Measurements from ENCODE around the gene IGF2.

Gene IGF2

DNA sequence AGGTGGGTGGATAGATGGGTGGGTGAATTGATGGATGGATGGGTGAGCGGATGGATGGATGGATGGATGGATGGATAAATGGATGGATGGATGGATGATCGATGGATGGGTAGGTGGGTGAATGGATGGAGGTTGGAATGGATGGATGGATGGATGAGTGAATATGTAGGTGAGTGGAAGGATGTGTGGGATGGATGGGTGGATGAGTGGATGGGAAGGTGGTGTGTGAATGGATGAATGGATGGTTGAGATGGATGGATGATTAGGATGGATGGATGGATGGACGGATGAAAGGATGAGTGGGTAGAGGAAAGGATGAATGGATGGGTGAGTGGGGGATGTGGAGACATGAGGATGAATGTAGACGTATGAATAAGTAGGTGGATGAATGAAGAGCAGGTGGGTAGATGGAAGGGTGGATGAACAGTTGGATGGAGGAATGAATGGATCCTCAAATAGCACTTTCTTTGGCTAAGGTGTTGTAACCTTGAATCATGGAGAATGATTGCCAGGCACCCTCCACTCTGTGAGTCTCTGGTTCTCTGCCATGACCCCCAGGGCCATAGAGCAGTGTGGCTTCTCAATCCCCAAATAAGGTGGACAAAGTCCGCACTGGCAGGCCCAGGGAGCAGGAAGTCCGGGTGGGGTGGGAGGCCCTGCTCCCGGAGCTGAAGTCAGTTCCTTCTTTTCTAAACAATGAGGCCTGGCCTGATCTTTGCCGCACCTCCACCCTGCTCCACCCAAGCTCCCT lies 36.9 kb downstream of the IGF2 start:
- DNase-seq: no peak

DNA sequence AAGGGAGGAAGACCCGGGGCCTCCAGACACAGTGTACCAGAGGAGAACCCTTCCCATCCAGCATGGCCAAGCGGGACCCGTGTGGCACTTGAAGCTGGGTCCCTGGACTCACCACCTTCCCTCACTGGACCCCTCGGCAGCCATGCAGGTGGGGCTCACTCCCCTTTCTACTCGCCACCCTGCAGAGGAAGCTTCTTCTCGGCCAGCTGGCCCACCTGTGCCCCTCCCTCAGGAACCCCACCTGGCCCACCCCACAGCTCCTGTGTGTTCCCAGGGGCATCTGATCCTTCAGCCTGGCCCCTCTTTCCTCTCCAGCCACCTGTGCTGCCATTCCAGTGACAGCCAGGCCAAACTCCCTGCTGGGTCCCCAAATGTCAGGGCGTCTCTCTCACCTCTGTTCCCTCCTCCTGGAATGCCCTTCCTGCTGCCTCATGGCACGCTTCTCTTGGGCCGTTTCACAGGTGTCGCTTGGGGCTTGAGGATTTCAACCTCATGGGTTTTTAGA lies 38.0 kb downstream of the IGF2 start:
- no peak for DNase-seq

DNA sequence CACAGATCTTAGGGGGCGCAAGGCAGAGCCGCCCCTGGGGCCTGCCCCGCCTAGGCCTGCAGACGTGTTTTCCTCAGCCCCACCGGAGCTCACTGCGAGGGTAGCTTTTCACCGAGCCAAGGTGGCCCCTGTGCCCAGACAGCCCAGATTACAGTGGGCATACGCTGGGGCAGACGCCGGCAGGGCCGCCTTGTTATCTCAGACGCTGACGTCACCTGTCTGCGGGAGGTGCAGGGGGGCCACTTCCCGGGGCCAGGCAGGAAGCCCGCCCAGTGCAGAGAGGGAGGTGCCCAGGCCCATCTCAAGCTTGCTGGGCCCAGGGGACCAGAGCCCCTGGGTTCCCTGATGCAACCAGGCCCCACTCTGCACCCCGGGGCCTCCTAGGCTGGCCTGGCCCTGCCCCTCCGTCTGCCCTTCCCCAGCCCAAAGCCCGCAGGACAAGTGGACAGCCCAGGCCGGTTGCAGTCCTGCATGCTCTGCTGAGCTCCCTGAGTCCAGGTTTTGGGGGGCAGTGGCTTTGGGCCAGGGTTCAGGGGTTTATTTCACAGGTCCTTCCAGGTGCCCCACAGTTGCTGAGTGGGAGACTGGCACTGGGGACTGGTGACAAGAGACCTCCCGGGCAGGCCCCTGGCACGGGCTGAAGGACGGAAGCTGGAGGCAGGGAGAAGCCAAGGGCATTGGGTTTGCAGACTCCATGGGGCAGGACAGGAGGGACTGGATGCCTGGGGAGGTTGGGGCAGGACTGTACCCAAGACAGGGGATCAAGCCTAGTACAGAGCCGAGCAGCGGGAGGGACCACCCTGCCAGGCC lies 38.6 kb downstream of the IGF2 start:
- no peak for DNase-seq

DNA sequence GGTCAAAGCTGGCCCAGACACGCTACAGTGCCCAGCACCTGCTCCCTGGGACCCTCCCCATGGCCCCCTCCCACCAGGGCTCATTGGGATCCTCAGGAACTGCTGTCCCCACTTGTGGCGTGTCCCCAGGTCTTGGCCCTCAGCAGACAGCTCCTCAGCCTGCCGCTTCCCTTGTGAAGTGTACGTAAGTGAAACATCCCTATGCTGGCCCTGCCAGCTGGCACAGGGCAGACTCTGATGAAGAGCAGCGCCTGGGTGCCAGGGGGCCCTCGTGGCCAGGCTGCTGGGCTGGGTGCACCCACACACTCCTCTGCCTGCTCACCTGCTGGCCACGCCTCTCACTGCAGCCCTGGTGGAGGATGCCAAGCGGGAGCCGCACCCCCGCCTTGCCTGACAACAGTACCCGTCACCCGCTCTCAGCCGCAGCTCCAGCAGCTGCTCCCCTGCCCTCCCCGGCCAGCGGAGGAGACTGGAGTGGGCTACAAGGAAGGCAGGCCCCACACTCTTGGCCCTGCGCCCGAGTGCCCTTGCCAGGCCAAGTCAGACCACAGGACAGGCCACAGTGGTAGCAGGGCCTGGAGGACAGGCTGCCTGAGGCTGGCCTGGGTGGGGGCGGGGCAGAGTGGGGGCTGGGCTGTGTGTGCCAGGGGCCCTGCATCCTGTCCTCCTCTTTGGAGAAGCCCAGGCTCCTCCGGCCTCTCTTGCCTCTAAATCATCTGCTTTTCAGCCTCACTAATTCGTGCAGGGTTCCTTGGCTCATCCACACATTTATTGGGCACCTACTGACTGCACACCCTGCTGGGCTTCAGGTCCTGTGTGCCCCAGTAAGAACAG lies 39.5 kb downstream of the IGF2 start:
- DNase-seq: no peak

DNA sequence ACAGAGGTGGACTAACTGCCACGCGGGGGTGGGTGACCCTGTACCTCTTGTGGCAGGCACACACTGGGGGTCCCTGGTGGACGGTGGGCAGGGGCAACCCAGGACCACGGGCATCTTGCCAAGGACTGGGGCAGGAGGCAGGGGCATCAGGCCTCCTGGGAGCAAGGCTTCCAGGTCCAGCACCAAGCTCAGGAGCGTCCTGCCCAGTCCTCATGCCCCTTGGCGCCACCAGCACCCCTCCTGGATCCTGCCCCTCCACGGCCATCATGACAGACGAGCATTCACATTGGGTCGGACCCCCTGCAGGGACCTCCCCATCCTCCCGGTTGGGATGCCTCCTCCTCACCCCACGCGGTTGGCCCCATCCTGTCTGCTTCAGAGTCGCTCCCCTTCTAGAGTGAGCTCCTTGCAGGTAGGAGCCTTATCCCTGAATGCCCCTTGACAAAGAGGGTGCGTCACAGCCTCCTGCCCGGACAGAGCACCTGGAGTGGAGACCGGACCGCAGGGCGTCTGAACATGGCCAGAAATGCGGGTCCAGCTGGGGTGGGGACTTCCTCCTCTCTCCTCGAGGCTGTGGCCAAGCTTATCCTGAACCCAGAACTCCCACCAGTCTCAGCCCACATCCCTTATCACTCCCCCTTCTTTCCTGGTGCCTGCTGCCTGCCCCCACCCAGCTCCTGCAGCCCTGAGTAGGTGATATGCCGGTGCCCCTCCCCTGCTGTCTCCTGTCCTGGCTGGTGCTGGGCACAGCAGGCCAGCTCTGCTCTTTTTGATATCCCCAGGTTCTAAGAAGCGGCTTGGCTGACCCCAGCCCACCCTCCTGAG lies 40.3 kb downstream of the IGF2 start:
- DNase-seq: no peak

DNA sequence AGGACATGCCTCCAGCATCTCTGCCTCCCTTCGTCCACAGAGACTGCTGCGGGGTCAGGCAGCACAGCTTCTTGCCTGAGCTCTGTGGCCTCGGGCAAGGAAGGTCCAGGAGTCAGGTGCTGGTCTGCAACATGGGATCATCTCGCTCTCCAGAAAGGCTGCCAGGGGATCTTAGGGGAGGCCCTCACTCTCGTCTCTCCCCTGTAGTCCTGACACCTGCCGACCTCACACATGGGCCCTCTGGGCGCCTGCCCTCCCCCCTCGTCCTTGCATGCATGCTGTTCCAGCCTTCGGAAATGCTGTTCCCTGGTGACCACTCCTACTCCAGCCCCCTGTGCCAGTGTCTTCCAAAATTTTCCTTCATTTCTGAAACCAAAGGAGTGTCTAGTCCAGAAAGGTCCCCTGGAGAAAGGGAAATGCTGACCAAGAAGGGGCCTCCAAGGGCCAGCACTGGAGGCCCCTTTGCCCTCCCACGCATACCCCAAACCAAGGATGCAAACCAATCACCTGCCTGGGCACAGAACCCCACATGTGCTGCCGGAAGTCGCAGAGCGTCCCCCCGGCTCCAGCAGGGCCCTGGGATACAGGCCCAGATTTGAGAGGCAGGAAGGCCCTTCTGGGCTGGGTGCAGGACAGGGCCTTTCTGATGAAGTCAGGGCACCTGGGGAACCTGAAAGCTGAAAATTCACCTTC lies 41.0 kb downstream of the IGF2 start:
- no peak for DNase-seq

DNA sequence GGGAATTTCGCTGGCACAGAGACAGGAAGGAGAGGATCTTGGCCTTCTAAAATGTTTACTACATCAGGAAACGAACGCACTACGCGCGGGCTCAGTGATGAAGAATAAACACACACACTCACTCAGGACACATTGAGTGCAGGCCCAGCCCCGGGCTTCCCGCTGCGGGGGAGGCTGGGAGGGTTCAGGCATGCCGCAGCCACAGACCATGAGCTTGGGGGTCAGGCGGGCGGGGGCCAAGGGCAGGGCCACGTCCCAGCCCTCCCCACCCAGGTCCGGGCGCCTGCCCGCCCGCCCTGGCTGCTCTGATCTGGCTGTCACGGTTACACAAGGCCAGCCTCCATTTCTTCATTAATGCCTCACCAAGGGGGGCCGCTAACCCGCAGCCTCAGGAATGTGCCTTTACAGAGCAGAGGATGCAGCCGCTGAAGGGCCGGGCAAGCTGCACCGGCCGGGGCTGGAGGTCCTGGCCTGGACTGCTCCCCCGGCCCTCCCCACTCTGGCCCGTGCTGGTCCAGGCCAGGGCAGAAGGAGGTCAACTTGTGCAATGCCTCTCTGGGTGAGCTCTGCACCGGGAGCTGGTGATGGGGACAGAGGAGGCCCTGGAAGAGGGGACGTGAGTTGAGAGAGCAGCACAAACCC lies 41.7 kb downstream of the IGF2 start:
- no peak for DNase-seq

DNA sequence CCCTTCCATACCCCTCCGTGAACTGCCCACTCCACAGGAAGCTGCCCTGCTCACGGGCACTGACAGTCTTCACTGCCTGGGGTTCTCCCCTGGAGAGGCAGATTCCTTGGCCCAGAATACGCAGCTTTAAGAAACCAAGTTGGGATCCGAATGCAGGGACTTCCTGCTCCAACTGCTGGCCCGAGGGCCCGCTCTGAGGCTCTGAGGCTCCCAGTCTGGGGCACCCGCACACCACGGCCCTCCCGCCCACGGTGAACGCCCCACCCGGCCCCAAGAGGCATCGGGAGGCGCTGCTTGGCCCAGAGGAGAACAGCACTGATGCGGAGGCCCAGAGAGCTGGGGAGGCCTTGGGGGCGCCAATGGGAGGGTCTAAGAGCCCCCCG lies 42.3 kb downstream of the IGF2 start:
- no peak for DNase-seq

DNA sequence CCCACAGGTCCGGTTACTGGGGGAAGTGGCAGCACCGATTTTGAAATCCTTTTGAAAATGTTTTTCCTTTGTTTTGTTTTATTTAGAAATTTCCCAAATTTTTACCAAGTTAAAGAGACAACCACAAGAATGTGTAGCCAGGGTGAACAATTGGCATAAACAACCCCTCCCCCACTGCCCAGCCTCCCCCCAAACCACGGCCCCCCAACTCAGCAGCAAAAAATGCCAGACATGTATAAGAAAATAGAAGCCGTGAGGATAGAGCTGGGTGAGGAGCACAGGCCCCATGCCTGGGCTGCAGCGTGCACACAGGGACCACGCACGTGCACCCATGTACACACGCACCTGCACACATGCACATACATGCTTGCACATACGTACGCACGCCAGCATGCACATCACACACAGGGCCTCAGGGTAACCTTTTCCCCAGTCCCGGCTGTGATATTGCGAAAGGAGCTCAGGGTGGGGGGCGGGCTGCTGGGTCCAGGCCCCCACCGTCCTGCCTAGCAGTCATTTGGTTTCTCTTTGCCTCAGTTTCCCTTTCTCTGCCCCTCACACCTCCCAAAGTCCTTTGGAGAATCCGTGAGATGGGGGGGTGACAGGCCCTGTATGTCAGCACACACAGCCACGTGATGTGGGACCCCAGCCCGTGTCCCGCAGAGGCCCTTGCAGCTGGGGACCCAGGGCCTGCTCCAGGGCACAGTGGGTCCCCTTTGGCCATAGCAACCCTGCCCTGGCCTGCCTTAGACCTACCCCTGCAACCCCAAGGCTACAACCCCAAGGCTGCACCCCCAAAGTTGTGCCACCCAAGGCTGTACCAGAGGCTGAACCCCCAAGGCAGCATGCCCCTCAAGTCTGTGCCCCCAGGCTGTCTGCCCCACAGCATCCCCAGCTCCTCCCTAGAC lies 42.9 kb downstream of the IGF2 start:
- DNase-seq: no peak

DNA sequence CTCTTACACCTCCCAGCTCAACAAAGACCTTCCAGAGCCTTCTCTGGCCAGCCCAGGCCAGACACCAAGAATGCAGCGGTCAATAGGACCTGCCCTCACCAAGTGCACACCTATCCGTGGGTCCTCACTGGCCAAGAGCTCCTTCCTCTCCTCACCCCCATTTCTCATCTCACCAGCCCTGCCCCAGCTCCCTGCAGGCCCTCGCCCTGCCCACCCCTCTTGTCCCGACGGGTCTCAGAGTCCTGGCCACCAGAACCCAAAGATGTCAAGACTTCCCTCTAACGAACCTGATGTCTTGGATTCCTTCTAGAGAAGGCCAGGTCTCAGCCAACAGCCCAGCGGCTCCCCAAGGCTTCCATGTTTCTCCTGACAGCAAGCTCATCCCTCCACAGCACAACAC lies 43.6 kb downstream of the IGF2 start:
- no peak for DNase-seq

DNA sequence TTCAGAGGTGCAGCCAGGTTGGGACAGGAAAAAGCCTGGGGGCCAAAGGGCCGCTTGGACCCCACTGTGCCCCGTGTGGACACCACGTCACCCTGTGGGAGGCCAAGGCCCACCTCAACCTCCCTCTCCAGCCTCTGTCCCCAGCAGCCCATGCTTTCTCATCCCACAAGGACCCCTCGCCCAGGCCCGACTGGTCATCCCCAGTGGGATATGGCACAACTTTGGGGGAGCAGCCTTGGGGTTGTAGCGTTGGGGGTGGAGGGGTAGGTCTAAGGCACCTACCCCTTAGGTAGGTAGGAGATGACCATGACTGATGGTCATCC lies 44.0 kb downstream of the IGF2 start:
- no peak for DNase-seq

DNA sequence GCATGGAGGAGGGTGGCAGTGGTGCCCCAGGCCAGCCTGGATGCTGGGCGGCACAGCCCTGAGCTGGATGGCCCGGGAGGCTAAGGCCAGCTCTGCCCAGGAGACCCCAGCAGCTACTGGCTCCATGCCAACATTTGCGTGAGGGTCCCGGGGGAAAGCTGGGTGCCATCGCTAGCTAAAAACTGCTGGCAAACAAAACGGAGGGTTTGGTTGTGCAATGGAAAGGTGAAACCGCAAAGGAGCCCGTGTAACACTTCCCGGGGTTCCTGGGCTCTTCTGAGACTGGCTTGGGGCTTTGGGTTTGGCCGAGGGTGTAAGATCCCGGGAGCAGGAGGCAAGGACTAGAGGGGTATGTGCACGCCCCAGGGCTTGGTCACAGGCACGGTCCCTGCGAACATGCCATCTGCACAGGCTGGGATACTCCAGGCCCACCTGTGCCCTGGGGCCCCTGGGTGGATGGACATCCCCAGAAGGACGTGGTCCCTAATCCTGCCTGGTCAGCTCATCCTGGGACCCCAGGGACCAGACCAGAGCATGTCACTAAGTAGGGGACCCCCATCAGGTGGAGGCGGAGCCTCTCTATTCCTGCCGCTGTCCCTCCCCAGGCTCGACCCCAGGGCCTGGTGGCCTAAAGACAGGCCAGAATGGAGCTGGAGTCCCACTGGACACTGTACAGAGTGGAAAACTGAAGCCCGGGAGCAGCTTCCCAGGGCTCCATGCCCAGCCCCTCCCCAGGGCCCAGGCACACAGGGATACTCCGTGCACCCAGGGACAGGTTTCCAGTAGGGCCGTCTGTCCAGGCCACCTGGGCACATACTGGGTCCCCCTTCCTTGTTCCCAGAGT lies 44.6 kb downstream of the IGF2 start:
- no peak for DNase-seq

DNA sequence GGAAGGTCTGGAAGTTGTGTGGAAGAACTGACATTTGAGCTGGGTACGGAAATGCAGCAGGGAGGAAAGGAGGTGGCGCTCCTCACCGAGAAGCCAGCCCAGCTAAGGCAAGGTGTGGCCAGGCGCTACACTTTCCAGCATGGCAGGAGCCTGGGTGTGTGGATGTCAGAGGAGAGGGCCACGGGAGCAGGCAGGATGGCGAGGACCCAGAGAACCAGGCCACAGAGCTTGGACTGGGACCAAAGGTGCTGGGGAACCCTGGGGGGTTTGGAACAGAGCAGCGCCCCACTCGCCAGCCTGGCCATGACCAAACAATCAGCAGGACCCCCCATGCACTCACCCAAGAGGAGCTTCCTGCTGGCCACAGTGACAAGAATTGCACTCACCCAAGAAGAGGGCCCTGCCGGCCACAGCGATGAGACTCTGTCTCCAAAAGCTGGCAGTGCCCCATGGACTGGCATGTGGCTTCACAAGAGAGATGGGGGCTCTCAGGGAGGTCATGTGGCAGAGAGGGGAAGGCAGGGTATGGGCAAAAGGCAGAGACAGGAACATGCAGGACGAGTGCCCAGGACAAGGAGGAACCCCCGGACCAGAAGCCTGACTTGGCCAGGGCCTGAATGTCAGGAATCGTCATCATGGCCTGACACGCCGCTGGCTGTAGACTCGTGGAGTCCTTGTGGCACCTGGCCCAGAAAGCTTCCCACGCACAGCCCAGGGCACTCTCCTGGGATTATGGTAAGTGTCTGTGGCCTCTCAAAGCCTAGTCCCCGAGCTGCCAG lies 45.4 kb downstream of the IGF2 start:
- no peak for DNase-seq

DNA sequence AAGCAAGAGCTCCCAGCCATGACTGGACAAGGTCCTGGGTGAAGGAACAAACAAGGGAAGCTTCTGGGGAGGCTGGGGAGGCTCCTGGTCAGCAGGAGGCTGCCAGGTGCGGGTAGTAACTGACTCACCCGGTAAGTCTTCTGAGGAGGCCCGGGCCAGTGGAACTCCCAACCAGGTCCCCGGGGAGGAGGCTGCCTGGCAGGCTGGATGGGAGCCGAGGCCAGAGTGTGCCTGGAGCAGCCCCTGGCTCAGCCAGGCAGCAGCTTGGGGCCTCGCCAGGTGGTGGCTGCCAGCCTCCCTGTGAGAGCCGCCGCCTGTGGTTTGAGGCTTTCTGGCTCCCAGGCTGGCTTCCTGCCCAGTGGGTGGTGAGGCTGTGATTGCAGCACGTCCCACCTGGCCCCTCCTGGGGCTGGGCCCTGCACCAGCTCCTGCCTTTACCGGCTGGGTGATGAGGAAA lies 46.2 kb downstream of the IGF2 start:
- DNase-seq: peak; percentile 60

DNA sequence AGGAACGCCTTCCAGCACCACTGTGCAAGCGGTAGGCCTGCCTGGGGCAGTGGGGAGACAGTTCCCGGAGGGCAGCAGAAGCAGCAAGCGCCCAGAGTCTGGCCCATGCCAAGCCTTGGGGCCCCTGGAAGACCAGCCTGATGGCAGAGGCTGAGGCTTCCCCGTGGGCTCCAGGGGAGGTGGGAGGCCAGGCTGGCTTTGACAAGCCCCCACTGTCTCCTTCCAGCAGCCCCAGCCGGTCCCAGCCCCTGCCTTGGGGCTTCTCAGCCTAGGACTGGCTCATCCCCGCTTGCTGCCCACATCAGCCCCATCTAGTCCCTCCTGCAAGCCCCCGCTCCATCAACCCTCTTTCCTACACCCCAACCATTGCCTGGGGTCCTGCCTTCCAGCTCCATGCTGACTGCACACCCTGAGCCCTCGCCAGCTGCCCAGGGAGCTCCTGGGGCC lies 46.7 kb downstream of the IGF2 start:
- no peak for DNase-seq

DNA sequence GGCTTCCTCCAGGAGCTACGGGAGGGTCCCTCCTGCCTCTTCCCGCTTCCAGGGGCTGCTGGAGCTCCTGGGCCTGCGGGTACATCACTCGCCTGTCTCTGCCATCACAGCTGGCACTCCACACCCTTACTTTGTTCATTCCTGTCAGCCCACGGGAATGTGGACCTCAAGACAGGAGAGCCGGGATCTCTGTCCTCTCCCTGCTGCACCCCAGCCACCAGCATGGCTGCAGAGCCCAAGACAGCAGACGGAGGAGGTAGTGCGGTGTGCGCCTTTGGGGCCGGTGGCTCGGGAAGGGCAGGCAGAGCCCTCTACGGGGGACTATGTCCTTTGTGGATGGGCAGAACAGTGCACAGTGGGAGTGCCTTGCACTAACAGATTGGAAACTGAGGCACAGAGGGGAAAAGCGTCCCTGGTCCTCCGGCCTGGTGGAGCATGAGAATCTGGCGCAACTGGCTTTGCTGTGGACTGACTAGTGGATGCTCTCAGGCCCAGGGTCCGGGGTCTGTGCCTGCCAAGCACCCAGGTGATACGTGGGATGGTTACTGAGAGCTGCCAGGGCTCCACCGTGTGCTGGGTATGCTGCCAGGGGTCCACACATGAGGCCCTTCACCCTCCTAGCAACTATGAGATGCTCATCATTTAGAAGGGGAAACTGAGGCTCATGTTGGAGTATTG lies 47.3 kb downstream of the IGF2 start:
- no peak for DNase-seq

DNA sequence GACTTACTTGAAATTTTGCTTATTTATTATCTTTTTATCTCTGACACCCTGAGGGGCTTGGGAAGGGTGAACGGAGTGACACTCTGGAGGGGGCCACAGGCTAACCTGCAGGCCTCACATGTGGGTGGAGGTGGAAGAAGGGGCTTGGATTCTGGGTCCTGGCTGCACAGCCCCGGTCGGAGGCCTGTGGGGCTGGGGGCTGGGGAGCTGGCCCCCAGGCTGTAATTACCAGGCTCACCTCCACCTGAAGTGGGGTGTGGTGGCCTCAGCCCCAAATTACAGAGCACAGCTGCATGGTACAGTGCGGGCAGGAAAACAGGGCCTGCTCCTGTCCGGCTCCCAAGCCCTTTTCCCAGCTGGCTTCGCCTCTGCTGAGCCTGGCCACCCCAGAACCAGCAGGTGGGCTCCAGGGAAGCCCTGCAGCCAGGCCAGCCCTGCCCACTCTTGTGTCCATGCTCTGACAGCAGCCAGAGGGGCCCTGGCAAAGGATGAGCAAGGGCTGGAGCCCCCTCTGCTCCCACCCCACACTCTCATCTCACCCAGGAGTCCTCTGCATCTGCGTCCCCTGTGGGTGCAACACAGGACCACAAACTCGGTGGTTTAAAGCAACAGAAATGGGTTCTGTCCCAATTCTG lies 48.0 kb downstream of the IGF2 start:
- DNase-seq: no peak
